ENCODE results near the gene CST7.

Gene CST7

DNA sequence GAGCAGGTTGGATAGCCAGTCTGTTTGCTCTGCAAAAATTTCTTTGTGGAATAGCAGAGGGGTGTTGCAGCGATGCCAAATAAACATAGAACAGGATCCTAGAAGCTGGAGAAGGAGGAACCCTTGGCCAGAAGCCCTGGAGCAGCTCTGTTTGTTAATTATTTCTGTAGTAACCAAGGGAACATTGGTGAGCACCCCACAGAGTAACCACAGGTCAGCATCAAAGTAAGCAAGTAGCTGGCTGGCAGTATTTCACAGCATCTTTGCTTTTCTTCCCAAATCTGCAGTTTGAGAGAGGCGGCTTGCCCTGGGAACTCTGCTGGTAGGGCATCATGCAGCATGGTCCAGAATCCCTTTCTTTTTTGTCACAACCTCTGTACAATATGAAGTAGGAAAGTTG lies 56.2 kb downstream of the CST7 start:
- no peak for DNase-seq (ENCODE audit: low spot score)

DNA sequence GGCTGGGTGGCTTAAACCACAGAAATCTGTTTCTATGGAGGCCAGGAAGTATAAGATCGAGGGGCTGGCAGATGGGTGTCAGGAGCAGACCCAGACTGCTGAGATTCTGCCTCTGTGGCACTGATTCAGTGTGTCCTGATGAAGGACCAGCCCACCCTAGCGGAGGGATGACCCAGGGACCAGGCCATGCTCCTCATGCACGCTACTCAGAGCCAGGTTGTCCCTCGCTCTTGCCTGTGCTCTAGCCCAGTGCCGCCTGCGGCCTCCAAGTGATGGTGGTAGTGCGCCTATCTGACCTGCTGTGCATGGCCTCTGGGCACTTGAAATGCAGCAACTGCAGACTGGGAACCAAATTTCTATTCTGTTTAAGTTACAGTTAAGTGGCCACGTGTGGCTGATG lies 56.6 kb downstream of the CST7 start:
- DNase-seq (ENCODE audit: low spot score): no peak

DNA sequence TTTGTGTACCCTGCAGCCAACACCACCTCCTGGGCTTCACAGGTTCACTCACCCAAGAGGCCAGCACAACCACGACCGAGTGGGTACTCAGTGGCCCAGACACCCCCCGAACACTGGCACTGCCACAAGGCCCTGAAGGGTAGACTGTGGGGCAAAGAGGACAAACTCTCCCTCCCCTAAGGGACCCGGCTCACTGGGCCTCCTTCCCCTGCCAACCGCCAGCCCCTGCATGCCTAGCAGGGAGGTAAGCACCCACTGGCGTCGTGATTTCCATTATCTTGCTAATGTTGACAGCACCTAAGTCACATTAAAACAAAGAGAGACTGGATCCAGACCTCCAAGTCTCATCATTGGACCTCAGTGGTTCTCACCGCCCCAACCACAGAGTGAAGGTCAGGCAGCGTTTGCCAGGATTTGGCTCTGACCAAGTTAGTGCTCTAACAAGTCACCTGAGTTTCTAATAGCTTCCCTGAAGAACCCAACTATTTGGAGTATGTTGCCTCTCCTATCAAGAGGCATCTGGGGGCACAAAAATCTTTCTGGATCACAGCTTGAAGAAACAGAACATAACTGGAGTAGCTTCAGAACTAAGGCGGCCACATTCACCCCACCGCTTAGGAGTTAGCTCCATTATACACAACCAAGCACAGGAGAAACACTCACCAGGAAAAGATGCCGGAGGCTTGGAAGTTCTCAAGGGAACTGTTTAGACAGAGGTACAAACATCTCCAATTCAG lies 57.5 kb downstream of the CST7 start:
- no peak for DNase-seq (ENCODE audit: low spot score)

DNA sequence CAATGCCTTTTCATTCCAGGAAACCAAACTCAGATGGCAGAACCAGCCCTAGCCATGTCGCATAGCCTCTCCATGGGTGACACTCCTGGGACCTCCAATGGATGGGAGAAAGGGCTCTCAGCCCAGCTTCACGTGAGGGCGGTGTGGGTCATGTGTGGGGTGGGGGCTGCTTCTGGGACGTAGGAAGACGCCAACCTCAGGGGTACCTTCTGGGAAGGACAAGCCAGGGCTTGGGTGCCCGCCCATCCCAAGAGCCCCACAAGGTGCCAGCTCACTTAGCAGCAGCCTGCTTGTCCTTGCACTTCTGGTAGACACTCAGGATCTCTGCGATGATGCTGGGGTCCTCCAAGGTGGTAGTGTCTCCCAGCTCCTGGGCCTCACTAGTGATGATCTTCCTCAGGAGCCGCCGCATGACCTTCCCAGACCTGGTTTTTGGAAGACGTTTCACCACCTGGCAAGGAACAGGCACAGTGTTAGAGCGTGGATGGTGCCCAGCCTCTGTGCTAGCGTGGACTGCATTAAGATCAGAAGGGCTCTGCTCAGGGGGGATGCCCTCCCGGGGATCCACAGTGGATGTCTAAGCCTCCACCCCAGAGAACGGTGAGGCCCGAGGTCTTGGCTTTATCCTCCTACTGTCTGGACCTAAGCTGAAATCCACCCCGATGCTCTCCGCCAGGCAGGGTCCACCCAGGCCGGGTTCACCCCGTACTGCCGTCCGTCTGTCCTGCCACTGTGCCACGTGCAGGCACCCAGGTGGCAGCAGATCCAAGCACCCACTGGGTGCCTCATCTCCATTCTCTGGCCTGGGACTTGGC lies 58.6 kb downstream of the CST7 start:
- no peak for DNase-seq (ENCODE audit: low spot score)

- DNase-seq (ENCODE audit: low spot score): no peak
Measured at GRCh38 chr20:25008388-25009217, 59.5 kb downstream of the CST7 start.

Data from iPS-NIHi11 (cell line).